CD14-positive monocyte (primary cell): ENCODE measurements around the gene TLE7. TPM values are rescaled to one million over a fixed set of nuclear protein-coding genes. Genes with fewer than 3 reads are reported as not detected.

ENCODE experiments used
- DNase-seq, 3 donors: peaks; one replicate each; pipeline ENCODE4 v3.0.0-alpha.2; 2011 to 2022
- H2AFZ ChIP-seq: 2 replicates; pipeline ENCODE4 v1.6.0; 2012; ENCODE audit warnings: mild to moderate bottlenecking, low read depth, low read length, inconsistent platforms; ENCODE audit not compliant: insufficient read depth, poor library complexity, severe bottlenecking
- H3K27ac ChIP-seq, 2 donors: 1 replicate in 1 of 2; 2 replicates in 1 of 2; pipeline ENCODE4 v1.5.1; 2012 to 2013; ENCODE audit warnings: low read length in 2 of 2, control low read depth in 1 of 2, inconsistent platforms in 1 of 2, low read depth in 1 of 2, mild to moderate bottlenecking in 1 of 2
- H3K27me3 ChIP-seq, 2 donors: one replicate each; pipeline versions ENCODE4 v1.6.0 to v1.6.1; 2011 to 2013; ENCODE audit warnings: low read length in 2 of 2; ENCODE audit not compliant: control insufficient read depth in 2 of 2, insufficient read depth in 2 of 2
- H3K36me3 ChIP-seq, 2 donors: replicated peaks in 1 of 2; 1 replicate in 1 of 2; 2 replicates in 1 of 2; pipeline versions ENCODE4 v1.5.1 to v1.6.1; 2012 to 2013; ENCODE audit warnings: low read length in 2 of 2, control low read depth in 1 of 2, inconsistent platforms in 1 of 2, mild to moderate bottlenecking in 1 of 2; ENCODE audit not compliant: insufficient read depth in 2 of 2, control insufficient read depth in 1 of 2
- H3K4me1 ChIP-seq, 2 donors: 1 replicate in 1 of 2; 2 replicates in 1 of 2; pipeline versions ENCODE4 v1.5.1 to v1.6.1; 2012 to 2013; ENCODE audit warnings: low read length in 2 of 2, control low read depth in 1 of 2, inconsistent platforms in 1 of 2, mild to moderate bottlenecking in 1 of 2, moderate library complexity in 1 of 2; ENCODE audit not compliant: insufficient read depth in 2 of 2, control insufficient read depth in 1 of 2
- H3K4me2 ChIP-seq: replicated peaks from 2 replicates; pipeline ENCODE3; 2012; ENCODE audit warnings: low read length, moderate library complexity, mild to moderate bottlenecking; ENCODE audit not compliant: poor library complexity, severe bottlenecking; ENCODE audit errors: extremely low read depth
- H3K4me3 ChIP-seq, 3 experiments: fragments of 200-600 bp in 1 of 3; sonication (generic) in 1 of 3; replicated peaks in 1 of 3; 1 replicate in 2 of 3; 2 replicates in 1 of 3; pipeline ENCODE4 v1.5.1; 2011 to 2013; ENCODE audit warnings: low read length in 3 of 3, mild to moderate bottlenecking in 3 of 3, control low read depth in 2 of 3, low read depth in 2 of 3, inconsistent platforms in 1 of 3, moderate library complexity in 1 of 3
- H3K79me2 ChIP-seq: 2 replicates; pipeline ENCODE4 v1.6.0; 2012; ENCODE audit warnings: mild to moderate bottlenecking, control low read depth, inconsistent platforms, low read length, moderate library complexity; ENCODE audit not compliant: insufficient read depth
- H3K9ac ChIP-seq: 2 replicates; pipeline ENCODE4 v1.6.0; 2017; ENCODE audit warnings: low read length, mild to moderate bottlenecking; ENCODE audit not compliant: insufficient read depth, poor library complexity, severe bottlenecking
- H3K9me3 ChIP-seq, 2 donors: replicated peaks in 1 of 2; 1 replicate in 1 of 2; 2 replicates in 1 of 2; pipeline versions ENCODE4 v1.5.1 to v1.6.1; 2012 to 2013; ENCODE audit warnings: low read length in 2 of 2, control low read depth in 1 of 2; ENCODE audit not compliant: control insufficient read depth in 1 of 2, insufficient read depth in 1 of 2
- H4K20me1 ChIP-seq: 2 replicates; pipeline ENCODE4 v1.6.0; 2012; ENCODE audit warnings: mild to moderate bottlenecking, low read length, control low read depth, moderate library complexity; ENCODE audit not compliant: insufficient read depth
- H3K27ac Mint-ChIP-seq, 7 donors: one replicate each; pipeline ENCODE4 v1.8.0; 2020; ENCODE audit warnings: mild to moderate bottlenecking in 7 of 7, mixed read lengths in 7 of 7, moderate library complexity in 6 of 7, inconsistent platforms in 2 of 7
- H3K27me3 Mint-ChIP-seq, 3 donors: one replicate each; pipeline ENCODE4 v1.8.0; 2021 to 2022; ENCODE audit warnings: low read depth in 3 of 3, mild to moderate bottlenecking in 3 of 3, mixed read lengths in 3 of 3, moderate library complexity in 3 of 3, inconsistent platforms in 1 of 3
- H3K36me3 Mint-ChIP-seq, 2 donors: one replicate each; pipeline ENCODE4 v1.8.0; 2020; ENCODE audit warnings: mixed read lengths in 2 of 2, inconsistent platforms in 1 of 2, mild to moderate bottlenecking in 1 of 2
- H3K4me1 Mint-ChIP-seq: one replicate; pipeline ENCODE4 v1.8.0; 2020; ENCODE audit warnings: mild to moderate bottlenecking, mixed read lengths
- H3K4me3 Mint-ChIP-seq, 2 donors: one replicate each; pipeline ENCODE4 v1.8.0; 2020; ENCODE audit warnings: mild to moderate bottlenecking in 2 of 2, mixed read lengths in 2 of 2, moderate library complexity in 1 of 2
- H3K9me3 Mint-ChIP-seq, 7 donors: one replicate each; pipeline ENCODE4 v1.8.0; 2020 to 2022; ENCODE audit warnings: mixed read lengths in 7 of 7, mild to moderate bottlenecking in 6 of 7, moderate library complexity in 6 of 7, inconsistent platforms in 2 of 7
- CTCF ChIP-seq: fragments of 200-600 bp; IDR thresholded peaks from one replicate; pipeline ENCODE4 v1.8.0; 2022; ENCODE audit warnings: antibody characterized with exemption, mild to moderate bottlenecking
- WGBS: methylation state at CpG from one replicate; pipeline ENCODE4 v1.1.5; 2013; ENCODE audit warnings: missing lambda C conversion rate; ENCODE audit not compliant: insufficient coverage; 5-methylcytosine and 5-hydroxymethylcytosine counted together
- intact Hi-C, 2 donors: fragments of 100-400 bp; cut with micrococcal nuclease; formaldehyde crosslinking; loops; one replicate each; pipeline versions ENCODE4 v1.15.0 to v1.15.1; 2023
- polyA plus RNA-seq, 3 donors: library from polyadenylated mRNA; depleted of rRNA in 1 of 3; unstranded in 2 of 3; stranded (reverse) in 1 of 3; fragments of 300-500 nt in 2 of 3; fragments of >200 nt in 1 of 3; fragmentation: Illumina TruSeq in 2 of 3; gene quantifications; 1 replicate in 2 of 3; 2 replicates in 1 of 3; pipeline ENCODE4 v1.2.3, GENCODE V29; 2012 to 2021

The TLE7 gene
- polyA plus RNA-seq, 3 donors: not detected

GRCh38 chr16:71406316-71406715 lies 35.5 kb downstream of the TLE7 start:
- DNase-seq: no peak
- H3K4me1 ChIP-seq: no peaks in the 10 kb centered on the region
- 35% methylated on average over 3 of the region's 5 CpGs for WGBS
- H4K20me1 ChIP-seq: no peaks in the 10 kb centered on the region
- no peaks in the 10 kb centered on the region for H3K79me2 ChIP-seq
- Mint-ChIP-seq H3K4me1 (peaks cover 5% of the 10 kb centered on the region), H3K9me3 (peaks cover 4 to 30% (median 21%) of the 10 kb centered on the region in 7 donors), H3K4me3 (no peak overlapping the region), H3K27me3 (peaks cover 23 to 58% (median 24%) of the 10 kb centered on the region in 3 donors), H3K36me3 (no peaks in the 10 kb centered on the region), H3K27ac (no peak overlapping the region)
- H3K9ac ChIP-seq: no peak overlapping the region
- H3K27ac ChIP-seq: no peak overlapping the region
- H3K4me3 ChIP-seq: no peak overlapping the region
- peaks cover 0 to 15% of the 10 kb centered on the region in 2 donors for H3K27me3 ChIP-seq
- no peaks in the 10 kb centered on the region for H3K36me3 ChIP-seq
- H3K4me2 ChIP-seq: no peak overlapping the region
- no peak overlapping the region for H2AFZ ChIP-seq
- H3K9me3 ChIP-seq: peaks cover 16 to 19% of the 10 kb centered on the region in 2 donors
- no peak for TF ChIP-seq CTCF
- intact Hi-C loops: no loop called here

- H3K27ac ChIP-seq: no peak overlapping the region
- H2AFZ ChIP-seq: no peak overlapping the region
- Mint-ChIP-seq H3K27me3 (peaks cover 17 to 49% (median 27%) of the 10 kb centered on the region in 3 donors), H3K27ac (no peak overlapping the region), H3K36me3 (no peaks in the 10 kb centered on the region), H3K9me3 (peaks cover 4 to 30% (median 21%) of the 10 kb centered on the region in 7 donors), H3K4me1 (peaks cover 5% of the 10 kb centered on the region), H3K4me3 (no peak overlapping the region)
- H3K9ac ChIP-seq: no peak overlapping the region
- no peak for DNase-seq
- no peak for TF ChIP-seq CTCF
- no peaks in the 10 kb centered on the region for H4K20me1 ChIP-seq
- WGBS: 100% methylated on average over 2 of the region's 4 CpGs
- H3K4me1 ChIP-seq: no peaks in the 10 kb centered on the region
- no peak overlapping the region for H3K4me3 ChIP-seq
- peaks cover 0 to 15% of the 10 kb centered on the region in 2 donors for H3K27me3 ChIP-seq
- peaks cover 16 to 19% of the 10 kb centered on the region in 2 donors for H3K9me3 ChIP-seq
- no peak overlapping the region for H3K4me2 ChIP-seq
- no peaks in the 10 kb centered on the region for H3K79me2 ChIP-seq
- intact Hi-C loops: no loop called here
- H3K36me3 ChIP-seq: no peaks in the 10 kb centered on the region
Observed at GRCh38 chr16:71404364-71404763, 37.5 kb downstream of the TLE7 start.
